ENCODE measurements around the gene TXNDC2.
A peak's percentile ranks its signal among the peaks of the same experiment; 100 is the strongest.
"Not testable (repeated sequence)": the region's sequence is repeated elsewhere in the genome, so short reads cannot be mapped to it uniquely, and the experiment has no call there.

Gene TXNDC2

DNA sequence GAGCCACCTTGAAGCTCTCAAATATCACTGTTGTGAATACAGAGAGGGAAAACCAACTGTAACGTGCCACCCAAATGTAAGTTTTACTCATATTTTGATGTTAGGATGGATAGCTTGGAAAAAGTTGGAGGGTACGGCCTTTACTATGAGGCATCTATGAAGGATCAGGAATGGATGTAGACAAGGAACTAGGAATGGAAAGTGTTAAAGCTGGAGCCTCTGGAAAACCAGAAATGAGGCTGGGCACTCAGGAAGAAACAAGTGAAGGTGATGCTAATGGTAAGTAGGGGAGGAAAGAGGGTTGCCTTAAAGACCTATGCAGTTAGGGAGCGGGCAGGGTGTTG lies 204 bp downstream of the TXNDC2 start:
- DNase-seq: no peak

DNA sequence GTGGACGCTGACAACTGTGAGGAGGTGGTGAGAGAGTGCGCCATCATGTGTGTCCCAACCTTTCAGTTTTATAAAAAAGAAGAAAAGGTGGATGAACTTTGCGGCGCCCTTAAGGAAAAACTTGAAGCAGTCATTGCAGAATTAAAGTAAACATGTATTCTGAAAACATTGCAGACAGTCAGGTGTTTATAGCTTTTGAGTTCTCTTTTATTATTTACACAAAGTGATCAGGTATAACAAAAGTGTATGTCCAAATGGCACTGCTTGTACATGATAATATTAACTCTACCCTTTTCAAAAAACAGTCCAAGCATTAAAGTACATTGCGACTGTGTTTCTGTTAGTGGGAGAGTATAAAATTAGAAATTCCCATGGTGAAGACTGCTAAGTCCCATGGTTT lies 2.2 kb downstream of the TXNDC2 start:
- DNase-seq: no peak

DNA sequence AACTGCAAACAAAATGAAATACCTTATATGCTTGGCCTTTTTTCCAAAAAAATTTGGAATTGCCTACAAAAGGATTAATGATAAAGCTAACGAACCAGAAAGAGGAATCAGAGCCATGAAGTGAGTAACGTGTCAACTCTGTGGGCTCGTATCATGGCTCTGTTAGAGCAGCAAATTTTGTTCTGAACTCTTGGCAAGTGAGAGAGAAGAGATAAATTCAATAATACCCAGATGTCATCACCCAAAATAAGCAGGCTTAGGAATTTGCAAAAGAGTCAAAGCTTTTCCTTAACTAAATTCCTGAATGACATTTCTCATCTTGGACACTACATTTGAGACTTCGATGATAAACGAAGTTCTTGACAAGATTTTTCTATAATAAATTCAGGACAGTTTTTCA lies 4.4 kb downstream of the TXNDC2 start:
- no peak for DNase-seq

DNA sequence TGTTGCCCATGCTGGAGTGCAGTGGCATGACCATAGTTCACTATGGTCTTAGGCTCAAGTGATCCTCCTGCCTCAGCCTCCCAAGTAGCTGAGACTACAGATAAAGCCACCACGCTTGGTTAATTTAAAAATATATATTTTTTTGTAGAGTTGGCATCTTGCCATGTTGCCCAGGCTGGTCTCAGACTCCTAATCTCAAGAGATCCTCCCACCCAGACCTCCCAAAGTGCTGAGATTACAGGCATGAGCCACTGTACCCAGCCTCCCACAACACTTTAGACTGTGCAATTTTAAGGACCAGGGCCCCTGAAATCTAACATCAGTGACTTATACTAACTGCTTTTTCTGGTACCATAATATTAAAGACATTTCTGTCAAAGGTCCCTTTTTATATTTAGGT lies 5.2 kb downstream of the TXNDC2 start:
- no peak for DNase-seq

DNA sequence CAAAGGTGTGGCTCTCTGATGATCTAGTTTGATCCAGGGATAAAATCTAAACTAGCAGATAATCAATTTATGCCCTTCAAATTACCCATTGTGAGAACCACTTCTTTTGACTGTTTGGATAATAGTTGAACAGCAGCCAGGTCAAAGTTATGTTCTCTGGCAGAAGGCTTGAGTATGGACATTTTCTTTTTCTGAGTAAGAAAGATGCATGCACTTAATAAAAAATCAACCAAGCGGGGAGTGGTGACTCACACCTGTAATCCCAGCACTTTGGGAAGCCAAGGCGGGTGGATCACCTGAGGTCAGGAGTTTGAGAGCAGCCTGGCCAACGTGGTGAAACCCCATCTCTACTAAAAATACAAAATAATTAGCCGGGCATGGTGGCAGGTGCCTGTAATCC lies 5.7 kb downstream of the TXNDC2 start:
- DNase-seq: not testable (repeated sequence)

DNA sequence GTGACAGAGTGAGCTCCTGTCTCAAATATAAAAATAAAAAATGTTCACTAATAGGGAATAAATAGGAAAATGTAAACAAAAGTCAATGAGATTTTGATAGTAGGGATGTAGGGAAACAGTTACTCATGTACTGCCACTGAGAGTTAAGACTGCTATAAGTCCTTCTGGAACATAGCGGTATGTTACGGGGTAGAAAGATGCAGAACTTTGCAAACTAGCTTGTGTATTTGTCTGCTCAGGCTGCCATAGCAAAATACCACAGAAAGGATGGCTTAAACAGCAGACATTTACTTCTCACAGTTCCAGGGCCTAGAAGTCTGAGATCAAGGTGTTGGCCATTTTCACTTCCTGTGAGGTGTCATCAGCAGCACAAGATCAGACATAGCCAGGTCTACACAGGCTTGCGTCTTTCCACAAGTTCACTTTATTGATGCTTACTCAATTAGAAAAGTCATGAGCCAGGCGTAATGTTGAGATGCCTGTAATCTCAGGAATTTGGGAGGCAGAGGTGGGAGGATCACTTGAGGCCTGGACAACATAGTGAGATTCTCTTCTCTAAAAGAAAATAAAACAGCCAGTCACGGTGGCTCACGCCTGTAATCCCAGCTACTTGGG lies 8.8 kb downstream of the TXNDC2 start:
- DNase-seq: peak in 1 of 5 donors; percentile 47

DNA sequence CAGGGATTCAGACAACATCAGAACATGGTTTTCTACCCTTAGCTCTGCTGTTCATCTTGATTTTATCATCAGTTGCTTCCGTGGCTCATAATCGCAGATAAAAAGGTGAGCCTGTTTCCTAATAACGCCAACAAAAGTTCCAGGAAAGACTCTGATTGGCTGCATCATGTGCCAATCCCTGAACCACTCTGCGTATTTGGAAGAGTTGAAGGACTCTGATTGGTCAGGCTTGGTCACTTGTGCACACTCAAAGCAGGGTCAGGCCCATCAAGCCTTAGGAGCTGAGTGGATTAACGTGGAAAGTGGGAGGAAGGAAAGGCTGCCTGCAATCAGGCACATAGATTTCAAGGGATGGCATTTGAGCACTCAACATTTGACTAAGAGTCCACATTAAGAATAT lies 11.4 kb downstream of the TXNDC2 start:
- DNase-seq: no peak

DNA sequence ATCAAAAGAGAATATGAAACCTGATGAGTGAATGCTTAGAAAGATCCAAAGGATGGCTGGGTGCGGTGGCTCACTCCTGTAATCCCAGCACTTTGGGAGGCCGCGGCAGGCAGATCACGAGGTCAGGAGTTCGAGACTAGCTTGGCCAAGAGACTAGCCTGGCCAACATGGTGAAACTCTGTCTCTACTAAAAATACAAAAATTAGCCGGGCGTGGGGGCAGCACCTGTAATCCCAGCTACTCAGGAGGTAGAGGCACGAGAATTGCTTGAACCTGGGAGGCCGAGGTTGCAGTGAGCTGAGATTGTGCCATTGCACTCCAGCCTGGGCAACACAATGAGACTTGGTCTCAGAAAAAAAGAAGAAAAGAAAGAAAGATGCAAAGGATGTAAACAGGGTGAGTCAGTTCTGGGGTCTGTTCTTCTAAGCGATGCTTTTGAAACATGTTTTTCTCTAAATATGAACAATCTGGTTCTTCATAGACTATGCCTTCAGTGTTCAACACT lies 12.1 kb downstream of the TXNDC2 start:
- not testable (repeated sequence) for DNase-seq

DNA sequence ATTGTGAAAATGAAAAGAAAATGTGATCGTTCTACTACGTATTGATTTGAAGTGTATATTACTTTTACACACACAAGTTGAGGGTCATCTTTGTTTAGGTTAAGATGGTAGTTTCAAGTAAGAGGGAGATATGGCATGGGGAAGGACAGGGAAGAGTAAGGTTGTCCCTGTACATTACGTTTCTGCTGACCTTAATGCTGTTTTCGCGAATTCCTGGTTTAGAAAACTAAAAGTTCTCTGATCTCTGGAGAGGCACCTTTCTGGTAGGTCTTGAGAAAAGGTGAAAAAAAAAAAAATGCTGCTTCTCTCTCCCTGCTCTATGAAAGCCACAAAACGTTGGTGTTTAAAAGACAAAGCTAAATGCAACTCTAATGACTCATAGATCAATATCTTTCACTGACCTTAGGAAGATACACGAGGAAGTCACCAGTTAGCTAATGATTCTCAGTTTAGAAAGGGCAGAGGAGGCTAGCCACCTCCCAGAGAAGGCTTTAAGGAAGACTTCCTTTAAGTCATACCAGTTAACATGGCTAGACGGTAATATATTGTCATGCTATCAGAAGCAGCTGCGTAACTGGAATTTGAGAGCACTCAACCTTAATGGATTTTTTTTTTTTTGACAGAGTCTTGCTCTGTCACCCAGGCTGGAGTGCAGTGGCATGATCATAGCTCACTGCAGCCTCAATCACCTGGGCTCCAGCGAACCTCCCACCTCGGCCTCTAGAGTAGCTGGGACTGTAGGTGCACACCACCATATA lies 13.2 kb downstream of the TXNDC2 start:
- peak in 1 of 5 donors; percentile 27 for DNase-seq

DNA sequence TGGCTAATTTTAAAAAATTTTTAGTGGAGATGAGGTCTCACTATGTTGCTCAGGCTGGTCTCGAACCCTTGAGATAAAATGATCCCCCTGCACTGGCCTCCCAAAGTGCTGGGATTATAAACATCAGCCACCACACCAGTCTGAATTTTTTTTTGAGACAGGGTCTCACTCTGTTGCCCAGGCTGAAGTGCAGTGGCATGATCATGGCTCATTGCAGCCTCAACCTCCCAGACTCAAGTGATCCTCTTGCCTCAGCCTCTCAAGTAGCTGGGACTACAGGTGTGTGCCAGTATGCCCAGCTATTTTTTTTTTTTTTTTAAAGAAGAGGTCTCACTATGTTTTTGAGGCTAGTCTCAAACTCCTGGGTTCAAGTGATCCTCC lies 13.8 kb downstream of the TXNDC2 start:
- not testable (repeated sequence) for DNase-seq

DNA sequence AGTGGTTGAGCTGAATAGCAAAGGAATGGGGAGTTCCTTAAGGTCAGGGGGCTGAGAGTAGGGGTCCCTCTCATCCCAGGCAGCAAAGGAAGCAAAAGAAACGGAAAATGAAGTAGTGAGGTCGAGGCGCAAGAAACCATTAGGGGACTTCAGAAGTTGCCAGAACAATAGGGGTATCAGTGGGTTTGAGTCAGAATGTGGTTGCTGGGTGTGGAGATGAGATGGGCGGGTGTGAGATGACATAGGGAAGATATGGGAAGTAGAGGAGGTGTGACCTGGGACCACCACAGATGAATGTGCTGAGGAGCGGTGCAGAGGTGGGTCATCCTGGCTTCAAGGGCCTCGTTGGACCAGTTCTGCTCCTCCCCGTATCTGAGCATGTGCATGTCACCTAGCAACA lies 14.9 kb downstream of the TXNDC2 start:
- no peak for DNase-seq

DNA sequence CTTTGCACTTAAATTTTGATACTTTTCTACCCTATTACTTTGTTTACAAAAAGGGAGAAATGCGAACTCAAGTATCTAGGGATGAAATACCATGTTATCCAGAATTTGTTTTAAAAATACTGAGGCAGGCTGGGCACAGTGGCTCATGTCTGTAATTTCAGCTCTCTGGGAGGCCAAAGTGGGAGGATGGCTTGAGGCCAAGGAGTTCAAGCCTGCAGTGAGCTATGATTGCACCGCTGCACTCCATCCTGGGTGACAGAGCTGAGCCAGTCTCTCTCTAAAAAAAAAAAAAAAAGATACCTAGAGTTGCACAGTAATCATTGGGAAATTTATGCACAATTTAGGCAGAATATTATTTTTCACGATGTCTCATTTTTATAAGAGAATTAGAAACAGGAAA lies 15.6 kb downstream of the TXNDC2 start:
- DNase-seq: no peak

DNA sequence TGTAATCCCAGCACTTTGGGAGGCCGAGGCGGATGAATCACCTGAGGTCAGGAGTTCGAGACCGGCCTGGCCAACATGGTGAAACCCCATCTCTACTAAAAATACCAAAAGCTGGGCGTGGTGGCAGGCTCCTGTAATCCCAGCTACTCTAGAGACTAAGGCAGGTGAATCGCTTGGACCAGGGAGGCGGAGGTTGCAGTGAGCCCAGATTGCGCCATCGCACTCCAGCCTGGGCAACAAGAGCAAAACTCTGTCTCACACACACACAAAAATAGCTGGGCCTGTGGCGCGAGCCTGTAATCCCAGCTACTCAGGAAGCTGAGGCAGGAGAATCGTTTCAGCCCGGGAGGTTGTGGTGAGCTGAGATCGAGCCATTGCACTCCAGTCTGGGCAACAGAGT lies 16.5 kb downstream of the TXNDC2 start:
- DNase-seq: not testable (repeated sequence)

DNA sequence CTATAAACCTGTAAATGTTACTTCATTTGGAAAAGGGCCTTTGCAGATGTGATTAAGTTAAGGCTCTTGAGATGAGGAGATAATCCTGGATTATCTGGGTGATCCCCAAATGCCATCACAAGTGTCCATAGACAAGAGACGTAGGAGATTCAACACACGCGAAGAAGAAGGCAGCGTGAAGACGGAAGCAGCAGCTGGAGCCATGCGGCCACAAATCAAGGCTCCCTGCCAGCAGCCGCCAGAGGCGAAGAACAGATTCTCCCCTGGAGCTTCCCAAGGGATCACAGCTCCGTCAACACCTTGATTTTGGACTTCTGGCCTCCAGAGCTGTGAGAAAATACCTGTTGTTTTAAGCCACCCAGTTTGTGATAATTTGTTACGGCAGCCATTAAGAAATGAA lies 17.1 kb downstream of the TXNDC2 start:
- no peak for DNase-seq

DNA sequence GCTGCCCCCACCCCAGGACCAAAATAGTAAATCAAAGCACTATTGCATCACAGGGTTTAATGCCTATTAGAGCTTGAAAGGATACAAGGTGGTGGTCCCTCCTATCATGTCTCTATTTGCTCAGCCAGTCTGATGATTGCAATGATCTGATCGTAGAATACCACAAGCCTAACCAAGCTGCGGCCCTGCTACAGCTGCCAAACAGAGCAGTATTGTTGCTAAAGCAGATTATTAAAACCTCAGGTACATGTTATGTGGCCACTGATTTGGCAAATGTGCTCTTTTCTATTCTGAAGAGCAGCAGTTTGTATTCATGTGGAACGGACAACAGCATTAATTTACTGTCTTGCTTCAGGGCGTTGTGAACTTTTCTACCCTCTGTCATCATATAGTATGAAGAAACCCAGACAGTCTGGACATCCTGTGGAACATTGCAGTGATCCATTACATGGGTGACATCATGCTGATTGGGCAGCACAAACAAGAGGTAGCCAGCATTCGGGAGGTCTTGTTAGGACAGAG lies 19.7 kb downstream of the TXNDC2 start:
- no peak for DNase-seq

DNA sequence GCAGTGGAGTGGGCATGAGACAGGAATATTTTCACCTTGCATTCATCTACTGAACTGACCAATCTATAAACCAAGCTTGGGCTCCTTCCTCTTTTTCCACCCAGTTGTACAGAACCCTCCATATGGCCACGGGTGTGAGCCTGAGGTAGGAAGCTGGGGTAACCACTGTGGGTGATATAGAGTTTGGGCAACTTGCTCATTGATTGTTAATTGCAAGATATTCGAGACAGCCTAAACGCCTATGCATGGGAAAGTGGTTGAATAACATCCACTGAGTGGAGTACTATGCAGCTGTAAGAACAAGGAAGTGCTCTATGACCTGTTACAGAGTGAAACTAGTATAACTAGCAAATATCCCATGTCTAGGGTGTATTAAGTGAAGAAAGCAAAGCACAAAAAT lies 20.7 kb downstream of the TXNDC2 start:
- no peak for DNase-seq

DNA sequence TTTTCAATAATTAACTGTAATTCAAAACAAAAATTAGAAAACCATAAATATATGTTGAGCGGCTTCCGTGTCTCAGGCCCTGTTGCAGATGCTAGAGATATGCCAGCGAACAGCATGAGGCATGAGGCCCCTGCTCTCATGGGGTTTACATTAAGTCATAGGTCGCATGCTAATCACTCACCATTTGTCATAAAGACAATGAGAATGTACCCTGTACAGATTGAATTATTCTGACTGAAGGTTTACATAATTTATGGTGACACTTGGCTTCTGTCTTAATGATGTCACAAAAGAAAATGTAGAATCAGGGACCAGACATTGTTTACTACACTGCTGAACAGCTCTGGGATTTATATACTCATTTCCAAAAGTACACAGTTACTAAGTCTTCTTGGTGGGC lies 22.1 kb downstream of the TXNDC2 start:
- DNase-seq: no peak

DNA sequence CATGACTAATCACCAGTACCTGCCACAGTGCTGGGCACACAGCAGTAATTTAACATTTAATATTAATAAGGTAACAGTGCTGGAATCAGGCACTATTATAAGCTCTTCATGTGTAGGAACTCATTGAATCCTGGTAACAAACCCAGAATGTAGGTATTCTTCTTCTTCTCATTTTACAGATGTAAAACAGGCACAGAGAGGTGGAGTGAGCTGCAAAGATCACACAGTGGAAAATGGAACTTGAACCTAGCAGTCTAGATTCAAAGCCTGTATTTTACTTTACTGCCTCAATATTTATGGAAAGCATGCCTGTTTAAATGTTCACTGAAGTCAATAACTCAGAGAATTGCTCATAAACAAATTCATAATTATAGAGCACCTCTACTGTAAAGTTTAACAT lies 24.3 kb downstream of the TXNDC2 start:
- DNase-seq: no peak

DNA sequence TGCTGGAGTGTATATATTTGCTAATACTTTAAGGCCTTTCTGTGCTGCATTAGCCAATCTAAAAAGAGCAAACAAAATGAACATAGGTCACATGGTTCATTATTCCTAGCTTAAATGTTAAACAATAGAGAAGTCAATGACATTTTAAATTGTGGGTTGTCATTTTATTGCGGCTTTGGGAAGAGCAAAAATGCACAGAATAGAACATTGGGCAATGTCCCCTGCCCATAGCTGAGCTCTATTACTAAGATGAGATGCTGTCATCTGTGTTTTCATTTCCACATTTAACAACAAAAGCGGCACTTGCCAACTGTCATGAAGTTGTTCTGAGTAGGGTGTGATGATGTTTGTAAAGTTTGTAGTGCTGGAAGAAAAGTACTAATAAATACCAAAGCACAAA lies 24.9 kb downstream of the TXNDC2 start:
- DNase-seq: no peak

DNA sequence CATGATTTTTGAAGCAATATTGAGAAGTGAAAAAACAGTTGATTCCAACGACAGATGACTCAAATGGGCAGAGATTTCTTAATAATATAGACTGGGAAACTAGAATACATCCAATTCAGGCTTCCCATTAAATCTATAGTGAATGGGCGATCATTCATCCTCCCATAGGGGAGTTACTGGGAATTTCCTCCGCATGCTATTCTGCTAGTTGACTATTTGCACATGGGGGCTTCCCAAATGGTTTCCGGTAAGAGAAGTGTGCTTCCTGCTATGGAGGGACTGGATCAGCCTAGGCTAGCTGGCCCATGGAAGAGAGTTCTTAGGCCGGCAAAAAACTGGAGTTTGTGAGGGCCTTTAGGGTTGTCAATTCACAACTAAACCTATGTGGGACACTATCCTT lies 25.5 kb downstream of the TXNDC2 start:
- no peak for DNase-seq

DNA sequence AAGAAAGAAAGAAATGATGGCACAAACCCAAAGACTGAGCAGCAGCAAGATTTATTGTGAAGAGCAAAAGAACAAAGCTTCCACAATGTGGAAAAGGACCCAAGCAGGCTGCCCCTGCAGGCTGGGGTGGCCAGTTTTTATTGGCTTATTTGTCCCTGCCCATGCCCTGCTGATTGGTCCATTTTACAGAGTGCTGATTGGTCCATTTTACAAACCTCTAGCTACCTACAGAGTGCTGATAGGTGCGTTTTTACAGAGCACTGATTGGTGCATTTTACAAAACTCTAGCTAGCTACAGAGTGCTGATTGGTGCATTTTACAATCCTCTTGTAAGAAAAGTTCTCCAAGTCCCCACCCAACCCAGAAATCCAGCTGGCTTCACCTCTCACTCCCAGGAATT lies 26.5 kb downstream of the TXNDC2 start:
- not testable (repeated sequence) for DNase-seq

DNA sequence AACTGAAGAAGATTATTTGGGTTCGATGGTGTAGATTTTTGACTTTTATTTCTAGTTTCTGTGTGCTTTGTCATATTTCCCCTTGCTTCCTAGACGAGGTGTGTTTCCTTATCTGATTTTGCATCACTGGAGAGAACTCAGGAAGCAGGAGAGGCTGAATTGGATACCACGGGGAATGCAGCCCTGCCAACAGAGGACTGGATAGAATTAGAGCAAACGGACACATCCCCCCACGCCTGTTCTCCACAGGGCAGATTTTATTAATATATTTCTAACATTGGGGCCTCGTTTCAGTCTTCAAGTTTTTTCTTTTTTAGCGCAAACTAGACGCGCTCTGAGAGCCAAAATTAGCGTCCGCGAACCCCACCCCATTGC lies 27.4 kb downstream of the TXNDC2 start:
- DNase-seq: no peak

DNA sequence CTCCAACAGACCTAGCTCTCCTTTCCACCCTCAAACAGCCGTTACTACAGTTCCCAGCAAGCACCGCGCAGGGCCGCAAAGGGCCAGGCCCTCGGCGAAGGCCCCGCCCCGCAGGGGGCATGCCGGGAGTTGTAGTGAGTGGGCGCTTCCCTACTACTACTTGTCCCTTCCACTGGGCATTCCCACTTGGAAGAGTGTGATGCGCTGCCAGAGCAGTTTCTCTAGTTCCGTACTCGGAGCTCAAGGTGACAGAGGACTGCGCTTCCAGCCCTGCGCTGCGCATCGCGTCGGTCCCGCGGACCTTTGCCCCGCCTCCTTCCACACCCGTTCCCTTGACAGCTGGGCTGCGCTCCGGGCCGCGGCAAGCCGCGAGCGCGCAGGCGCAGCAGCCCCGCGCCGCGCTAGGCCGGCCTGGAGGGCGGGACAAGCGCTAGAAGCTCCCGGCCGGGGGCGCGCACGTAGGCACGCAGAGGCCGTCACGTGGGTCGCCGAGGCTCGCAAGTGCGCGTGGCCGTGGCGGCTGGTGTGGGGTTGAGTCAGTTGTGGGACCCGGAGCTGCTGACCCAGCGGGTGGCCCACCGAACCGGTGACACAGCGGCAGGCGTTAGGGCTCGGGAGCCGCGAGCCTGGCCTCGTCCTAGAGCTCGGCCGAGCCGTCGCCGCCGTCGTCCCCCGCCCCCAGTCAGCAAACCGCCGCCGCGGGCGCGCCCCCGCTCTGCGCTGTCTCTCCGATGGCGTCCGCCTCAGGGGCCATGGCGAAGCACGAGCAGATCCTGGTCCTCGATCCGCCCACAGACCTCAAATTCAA lies 28.0 kb downstream of the TXNDC2 start, which contains the start of gene VAPA:
Gene VAPA, plus strand, starts transcription at position 491 of the 808 bp plus-strand sequence. Its CDS starts 241 bp downstream, at position 732.
- DNase-seq: peak; percentile 84 to 96 (median 88)

DNA sequence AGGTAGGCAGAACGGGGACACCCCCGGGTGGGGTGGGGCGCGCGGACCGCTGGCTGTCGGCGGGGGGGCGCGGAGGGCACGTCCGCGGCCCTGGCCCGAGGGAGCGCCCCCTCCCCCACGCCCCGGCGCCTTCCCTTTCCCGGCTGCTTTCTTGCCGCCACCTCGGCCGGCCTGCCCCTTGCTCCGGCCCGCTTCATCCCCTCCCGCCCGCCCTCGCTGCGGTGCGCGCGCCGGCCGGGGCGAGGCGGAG lies 28.5 kb downstream of the TXNDC2 start:
- no peak for DNase-seq
